ENCODE measurements around the gene MALAT1.
A peak's percentile ranks its signal among the peaks of the same experiment; 100 is the strongest.
"Not testable (repeated sequence)": the region's sequence is repeated elsewhere in the genome, so short reads cannot be mapped to it uniquely, and the experiment has no call there.

Gene MALAT1

DNA sequence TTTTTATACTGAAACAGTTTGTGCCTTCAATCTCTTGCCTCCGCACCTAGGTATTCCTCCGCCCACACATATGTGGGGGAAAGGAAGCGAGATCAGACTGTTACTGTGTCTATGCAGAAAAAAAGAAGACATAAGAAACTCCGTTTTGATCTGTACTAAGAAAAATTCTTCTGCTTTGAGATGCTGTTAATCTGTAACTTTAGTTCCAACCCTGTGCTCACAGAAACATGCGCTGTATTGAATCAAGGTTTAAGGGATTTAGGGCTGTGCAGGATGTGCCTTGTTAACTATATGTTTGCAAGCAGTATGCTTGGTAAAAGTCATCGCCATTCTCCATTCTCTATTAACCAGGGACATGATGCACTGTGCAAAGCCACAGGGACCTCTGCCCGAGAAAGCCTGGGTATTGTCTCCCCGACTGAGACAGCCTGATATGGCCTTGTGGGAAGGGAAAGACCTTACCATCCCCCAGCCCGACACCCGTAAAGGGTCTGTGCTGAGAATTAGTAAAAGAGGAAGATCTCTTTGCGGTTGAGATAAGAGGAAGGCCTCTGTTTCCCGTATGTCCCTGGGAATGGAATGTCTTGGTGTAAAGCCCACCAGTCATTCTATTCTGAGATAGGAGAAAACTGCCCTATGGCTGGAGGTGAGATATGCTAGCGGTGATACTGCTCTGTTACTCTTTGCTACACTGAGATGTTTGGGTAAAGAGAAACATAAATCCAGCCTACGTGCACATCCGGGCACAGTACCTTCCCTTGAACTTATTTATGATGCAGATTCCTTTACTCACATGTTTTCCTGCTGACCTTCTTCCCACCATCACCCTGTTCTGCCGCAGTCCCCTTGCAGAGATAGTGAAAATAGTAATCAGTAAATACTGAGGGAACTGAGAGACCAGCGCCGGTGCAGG, 24.1 kb downstream of the MALAT1 start:
- peak; percentile 50 for DNase-seq

DNA sequence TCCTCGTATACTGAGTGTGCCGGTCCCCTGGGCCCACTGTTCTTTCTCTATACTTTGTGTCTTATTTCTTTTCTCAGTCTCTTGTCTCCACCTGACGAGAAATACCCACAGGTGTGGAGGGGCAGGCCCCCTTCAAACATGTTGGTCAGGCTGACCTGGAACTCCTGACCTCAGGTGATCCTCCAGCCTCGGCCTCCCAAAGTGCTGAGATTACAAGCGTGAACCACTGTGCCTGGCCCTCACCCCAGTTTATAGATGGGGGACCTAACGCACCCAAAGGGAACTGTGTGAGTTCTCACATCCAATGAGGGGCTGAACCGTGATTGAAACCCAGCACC, 24.8 kb downstream of the MALAT1 start:
- DNase-seq, result not testable (repeated sequence)

DNA sequence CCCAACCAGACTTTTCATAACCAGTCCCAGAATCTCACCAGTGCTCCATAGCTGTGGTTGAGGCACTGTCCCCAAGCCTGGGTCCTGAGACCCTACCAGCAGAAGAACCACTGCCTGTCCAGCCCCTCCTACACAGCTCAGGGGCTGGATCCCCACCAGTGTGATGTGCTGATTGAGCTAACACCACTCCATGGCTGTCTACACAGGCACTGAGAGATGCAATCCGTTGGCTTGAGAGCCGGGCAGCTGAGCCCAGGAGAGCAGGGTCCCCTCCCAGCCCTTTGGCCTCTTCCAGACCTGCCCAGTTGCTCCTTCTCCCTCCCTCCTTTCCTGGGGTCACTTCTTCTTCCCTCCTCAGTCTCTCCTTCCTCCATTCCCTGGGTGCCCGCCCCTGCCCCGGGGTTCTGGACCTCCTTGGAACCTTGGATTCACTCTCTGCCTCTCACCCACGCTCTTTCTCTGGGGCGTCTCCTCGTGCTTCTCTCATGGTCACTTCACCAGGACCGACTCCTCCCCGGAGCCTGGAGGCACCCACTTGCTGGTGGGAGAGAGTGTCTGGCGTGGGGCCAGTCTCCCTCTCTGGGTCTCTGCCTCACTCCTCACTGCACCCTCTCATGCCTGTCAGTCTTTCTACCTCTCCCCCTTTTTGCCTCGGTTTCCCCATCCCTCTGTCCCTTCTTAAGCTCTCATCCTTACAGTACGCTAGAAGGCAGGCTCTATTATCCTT, 25.3 kb downstream of the MALAT1 start:
- no peak for DNase-seq

- peak; percentile 78 for DNase-seq
Observed at GRCh38 chr11:65524741-65525545, 26.1 kb downstream of the MALAT1 start, which contains the start of gene SCYL1. TSS of gene SCYL1 (plus strand) at chr11:65525083. CDS start at chr11:65525154, 71 bp downstream.

GRCh38 chr11:65525546-65526480, 27.0 kb downstream of the MALAT1 start:
- no peak for DNase-seq

GRCh38 chr11:65526744-65527143, 27.9 kb downstream of the MALAT1 start:
- DNase-seq, result no peak

GRCh38 chr11:65528819-65529350, 30.0 kb downstream of the MALAT1 start:
- no peak for DNase-seq

GRCh38 chr11:65529475-65530156, 30.8 kb downstream of the MALAT1 start:
- no peak for DNase-seq

DNA sequence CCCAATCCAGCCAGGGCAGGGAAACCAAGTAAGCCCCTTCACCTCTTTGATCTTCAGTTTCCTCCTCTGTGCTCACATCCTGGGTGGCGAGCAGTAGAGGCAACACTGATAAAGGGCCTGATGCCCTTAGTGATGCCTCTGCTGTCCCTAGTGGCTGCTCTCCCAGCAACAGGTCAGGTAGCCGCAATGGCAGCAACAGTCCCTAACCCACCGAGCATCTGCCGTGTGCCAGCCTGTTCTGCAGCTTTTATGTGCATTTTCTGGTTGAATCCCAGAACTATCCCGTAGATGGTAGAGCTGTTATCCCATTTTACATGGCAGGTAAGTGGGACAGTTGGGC, 31.3 kb downstream of the MALAT1 start:
- DNase-seq, result no peak

GRCh38 chr11:65532388-65533064, 33.7 kb downstream of the MALAT1 start:
- no peak for DNase-seq

- no peak for DNase-seq
Observed at GRCh38 chr11:65535102-65535501, 36.3 kb downstream of the MALAT1 start.

- DNase-seq, result no peak
Observed at GRCh38 chr11:65536412-65537295, 37.8 kb downstream of the MALAT1 start.

DNA sequence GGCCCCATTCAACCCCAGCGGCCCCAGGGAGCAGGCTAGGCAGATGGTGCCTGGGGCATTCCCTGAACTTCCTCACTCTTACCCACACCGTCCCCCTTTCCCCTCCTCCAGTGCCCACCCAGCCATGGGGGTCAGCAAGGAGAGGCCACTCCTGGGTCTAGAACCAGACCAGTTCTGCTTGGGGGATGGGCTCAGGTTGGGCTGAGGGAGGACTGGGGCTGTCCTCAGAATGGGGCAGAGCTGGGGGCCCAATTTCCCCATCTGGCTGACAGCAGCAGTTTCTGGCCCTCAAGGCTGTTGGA, 38.4 kb downstream of the MALAT1 start:
- DNase-seq, result no peak

GRCh38 chr11:65537620-65538231, 38.9 kb downstream of the MALAT1 start:
- DNase-seq, result no peak

DNA sequence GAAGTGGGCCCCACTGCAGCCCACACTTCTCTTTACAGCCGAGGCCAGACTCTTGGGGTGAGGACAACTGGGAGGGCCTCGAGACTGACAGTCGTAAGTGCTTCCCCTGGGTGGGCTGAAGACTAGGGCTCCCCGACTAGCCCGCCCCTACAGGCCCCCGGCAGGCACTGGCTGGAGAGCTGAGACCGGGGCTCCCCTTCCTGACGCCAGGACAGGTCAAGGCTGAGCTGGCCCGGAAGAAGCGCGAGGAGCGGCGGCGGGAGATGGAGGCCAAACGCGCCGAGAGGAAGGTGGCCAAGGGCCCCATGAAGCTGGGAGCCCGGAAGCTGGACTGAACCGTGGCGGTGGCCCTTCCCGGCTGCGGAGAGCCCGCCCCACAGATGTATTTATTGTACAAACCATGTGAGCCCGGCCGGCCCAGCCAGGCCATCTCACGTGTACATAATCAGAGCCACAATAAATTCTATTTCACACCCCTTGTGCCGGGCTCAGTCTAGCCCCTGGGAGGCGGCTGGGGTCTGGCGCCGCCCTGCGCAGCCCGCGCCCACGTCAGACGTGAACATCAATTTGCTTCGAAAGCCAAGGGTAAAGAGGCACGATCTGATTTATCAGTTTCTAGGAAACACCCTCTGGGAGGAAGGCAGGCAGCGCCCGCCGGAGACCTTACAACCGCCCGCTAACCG, 39.5 kb downstream of the MALAT1 start:
- no peak for DNase-seq

GRCh38 chr11:65538915-65539743, 40.3 kb downstream of the MALAT1 start:
- no peak for DNase-seq

DNA sequence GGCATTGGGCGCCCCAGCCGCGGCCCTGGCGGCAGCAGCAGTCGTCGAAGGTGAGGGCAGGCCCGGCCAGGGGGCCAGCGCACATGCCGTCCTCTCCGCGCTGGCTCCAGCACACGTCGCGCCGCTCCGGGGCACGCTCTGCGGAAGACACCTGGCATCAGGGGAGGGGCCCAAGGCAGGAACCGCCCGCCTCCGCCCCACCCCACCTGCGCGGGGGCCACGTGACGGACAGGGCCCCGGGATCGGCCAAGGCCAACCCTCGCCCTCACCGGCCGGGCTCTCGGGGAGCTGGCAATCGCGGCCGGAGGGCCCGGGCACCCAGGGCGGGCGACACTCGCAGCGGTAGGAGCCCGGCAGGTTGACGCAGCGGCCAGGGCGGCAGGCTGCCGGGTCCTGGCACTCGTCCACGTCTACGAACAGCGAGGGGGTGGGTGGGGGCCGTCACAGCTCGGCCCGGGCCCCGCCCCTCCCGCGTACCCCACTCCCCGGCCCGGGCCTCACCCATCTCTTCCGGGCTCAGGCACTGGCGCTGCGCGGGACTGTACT, 41.0 kb downstream of the MALAT1 start:
- DNase-seq, result no peak

All from stimulated activated CD4-positive, alpha-beta T cell treated with anti-CD3 and anti-CD28 coated beads, Interleukin-4, amount 100 ng/mL, for 24 hours (primary cell).